Measurements from ENCODE around the gene TTBK1.

Gene TTBK1

GRCh38 chr6:43308101-43308989 is 65.1 kb downstream of the TTBK1 start, which contains the start of gene CRIP3:
TSS of gene CRIP3 (minus strand) at chr6:43308826. CDS start at chr6:43308792, 34 bp downstream.
- peak; percentile 38 to 39 for DNase-seq

GRCh38 chr6:43308990-43309477 is 65.8 kb downstream of the TTBK1 start:
- no peak for DNase-seq

DNA sequence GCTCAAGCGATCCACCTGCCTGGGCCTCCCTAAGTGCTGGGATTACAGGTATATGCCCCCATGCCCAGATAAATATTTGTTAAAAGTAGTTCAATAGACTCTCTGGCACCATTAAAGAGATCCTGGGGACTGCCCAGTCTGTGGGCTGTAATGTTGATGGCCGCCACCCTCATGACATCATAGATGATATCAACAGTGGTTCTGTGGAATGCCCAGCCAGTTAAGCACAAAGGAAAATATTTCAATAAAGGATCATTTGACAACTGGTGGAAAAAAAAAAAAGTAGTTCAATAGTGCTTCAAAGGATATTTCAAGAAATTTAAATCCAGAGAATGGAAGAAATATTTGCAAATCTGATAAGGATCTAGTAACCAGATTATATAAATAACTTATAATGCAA is 66.9 kb downstream of the TTBK1 start:
- DNase-seq = no peak

GRCh38 chr6:43310624-43311023 is 67.3 kb downstream of the TTBK1 start:
- DNase-seq = no peak

DNA sequence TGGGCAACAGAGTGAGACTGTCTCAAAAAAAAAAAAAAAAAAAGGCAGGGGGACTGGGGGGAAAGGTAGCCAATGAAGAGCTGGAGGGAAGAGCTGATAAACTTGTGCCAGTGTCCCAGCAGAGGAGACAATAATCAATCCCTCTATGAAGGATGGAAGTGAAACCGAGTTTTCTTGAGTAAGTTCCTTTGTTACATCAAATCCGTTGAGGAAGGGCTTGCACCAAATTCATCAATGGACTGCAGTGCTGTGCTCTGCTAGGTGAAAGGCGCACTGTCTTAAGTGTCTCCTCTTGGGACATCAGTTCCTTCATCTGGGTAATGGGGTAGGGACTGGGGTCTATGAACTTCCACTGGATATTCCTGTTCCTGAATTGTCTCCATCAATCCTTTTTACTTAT is 68.4 kb downstream of the TTBK1 start:
- DNase-seq = no peak

DNA sequence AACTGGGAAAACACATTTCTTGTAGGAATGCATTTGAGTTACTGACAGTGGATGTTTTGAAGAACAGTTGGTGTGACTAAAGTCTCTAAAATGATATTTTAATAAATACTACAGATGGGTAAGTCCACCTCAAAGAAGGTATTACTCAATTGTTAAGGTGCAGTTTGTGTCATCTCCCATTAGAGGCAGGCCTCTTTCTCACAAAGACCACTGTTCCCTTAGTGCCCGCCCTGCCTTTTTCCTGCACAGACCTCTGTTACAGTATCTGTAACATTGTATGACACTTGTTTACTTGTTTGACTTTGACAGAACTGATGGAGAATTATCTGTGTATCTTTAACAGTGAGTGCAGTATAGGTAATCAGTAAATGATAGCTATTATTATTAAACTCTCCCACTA is 70.5 kb downstream of the TTBK1 start:
- DNase-seq = no peak

DNA sequence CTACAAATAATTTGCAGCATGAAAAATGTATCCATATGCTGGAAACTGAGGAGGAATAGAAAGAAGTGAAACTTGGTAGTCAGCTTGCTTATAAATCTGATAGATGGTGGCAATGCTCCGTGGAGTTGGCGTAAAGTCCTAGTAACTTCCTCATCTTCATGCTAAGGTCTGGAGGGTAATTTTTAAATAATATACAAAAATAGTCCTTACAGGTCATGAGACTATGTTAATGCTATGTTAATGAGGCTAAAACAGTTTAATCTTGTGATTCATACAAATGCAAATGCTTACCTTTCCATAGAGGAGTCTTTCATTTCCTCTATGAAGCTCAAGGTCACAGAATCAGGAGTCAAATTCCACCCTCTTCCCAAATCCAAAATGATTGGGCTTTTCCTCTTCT is 74.7 kb downstream of the TTBK1 start:
- DNase-seq = no peak

- DNase-seq = no peak
Measured at GRCh38 chr6:43325876-43326275, 82.6 kb downstream of the TTBK1 start.

DNA sequence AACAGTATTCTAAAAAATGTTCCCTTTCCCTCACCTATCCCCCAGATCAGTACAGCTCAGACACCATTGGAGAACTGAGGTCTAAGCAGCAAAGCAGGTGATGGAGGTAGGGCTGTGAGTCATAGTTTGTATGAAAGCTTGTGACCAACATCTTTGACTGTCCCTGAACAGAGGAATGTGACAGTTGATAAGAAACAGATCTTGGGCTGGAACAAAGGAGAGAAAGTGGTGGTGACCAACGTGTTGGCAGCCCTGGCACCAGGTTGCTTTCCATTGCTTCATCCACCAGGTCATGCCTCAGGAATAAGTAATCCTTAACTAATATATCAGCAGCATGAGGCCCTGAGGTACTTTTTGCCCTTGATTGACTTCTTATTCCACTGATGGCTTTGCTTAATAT is 85.2 kb downstream of the TTBK1 start:
- DNase-seq = no peak

GRCh38 chr6:43331470-43331869 is 88.2 kb downstream of the TTBK1 start:
- no peak for DNase-seq

DNA sequence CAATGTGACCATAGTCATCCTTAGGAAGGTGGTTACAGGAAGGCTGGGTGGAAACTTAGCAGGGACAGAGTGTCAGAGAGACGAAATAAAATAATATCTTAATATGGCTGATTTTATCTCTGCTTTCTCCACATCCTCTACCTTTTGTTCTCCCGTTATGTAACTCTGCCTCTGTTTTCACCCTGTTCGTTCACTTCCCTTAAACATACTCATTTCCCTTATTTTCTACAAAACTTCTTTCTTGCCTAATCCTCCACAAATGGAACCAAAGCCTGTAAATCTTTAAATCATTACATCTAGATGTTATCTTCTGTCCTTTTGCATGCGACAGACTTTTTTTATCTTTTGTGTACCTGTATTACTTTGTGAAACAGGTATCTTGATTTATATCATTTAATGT is 88.6 kb downstream of the TTBK1 start:
- DNase-seq = no peak

GRCh38 chr6:43334466-43335095 is 91.3 kb downstream of the TTBK1 start:
- no peak for DNase-seq

DNA sequence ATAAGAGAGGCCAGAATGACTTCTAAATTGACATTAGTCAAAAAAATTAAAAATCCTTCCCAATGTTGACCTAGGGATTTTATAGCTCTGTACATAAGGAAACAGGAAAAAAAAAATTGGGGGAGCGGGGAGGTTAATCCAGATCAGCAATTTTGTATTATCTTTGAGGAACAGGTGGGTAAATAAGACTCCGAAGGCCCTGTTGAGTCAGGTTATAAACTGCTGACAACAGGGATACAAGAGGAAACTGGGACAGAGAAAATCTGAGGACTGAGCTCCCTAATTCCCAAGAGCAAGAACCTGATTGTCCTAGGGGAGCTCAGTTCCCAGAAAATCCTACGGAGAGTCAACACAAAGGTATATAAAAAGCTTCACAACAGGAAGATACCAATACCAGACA is 92.2 kb downstream of the TTBK1 start:
- no peak for DNase-seq

- no peak for DNase-seq
Measured at GRCh38 chr6:43336382-43336781, 93.1 kb downstream of the TTBK1 start.

Data from stimulated activated CD4-positive, alpha-beta T cell treated with anti-CD3 and anti-CD28 coated beads, Interleukin-2, amount 100 ng/mL, for 48 hours (primary cell).